Right lung (tissue), 5 donors: Measurements from ENCODE around the gene ZBTB8OS. TPM values are rescaled to one million over a fixed set of nuclear protein-coding genes. Genes with fewer than 3 reads are reported as not detected.
"Not testable (repeated sequence)": the region's sequence is repeated elsewhere in the genome, so short reads cannot be mapped to it uniquely, and the experiment has no call there.

Source experiments
- DNase-seq, 2 donors: peaks; one replicate each; pipeline ENCODE4 v3.0.0-alpha.2; 2013
- polyA plus RNA-seq, 5 donors: library from polyadenylated mRNA; unstranded; fragments of 120-200 nt; gene quantifications; one replicate each; pipeline versions ENCODE4 v1.2.1 to v1.2.3, GENCODE V29; 2013; ENCODE audit warnings: inconsistent platforms in 1 of 5, low replicate concordance in 1 of 5; ENCODE audit not compliant: insufficient read length in 5 of 5, insufficient read depth in 1 of 5

Gene ZBTB8OS
- polyA plus RNA-seq, 5 donors, result 34.2 to 46.4 (median 37.9) TPM

- DNase-seq, result no peak
Measured at GRCh38 chr1:32651461-32652073, 1.2 kb upstream of the ZBTB8OS start.

GRCh38 chr1:32650752-32651460, 556 bp upstream of the ZBTB8OS start, which contains the start of gene RBBP4:
Gene RBBP4 (plus strand): TSS chr1:32651208. CDS start chr1:32651307, 99 bp downstream.
- peak; percentile 98 to 99 for DNase-seq

GRCh38 chr1:32647308-32648134, 2.8 kb downstream of the ZBTB8OS start:
- no peak for DNase-seq

GRCh38 chr1:32644426-32644825, 5.9 kb downstream of the ZBTB8OS start:
- DNase-seq, result no peak

GRCh38 chr1:32642292-32642827, 8.0 kb downstream of the ZBTB8OS start:
- not testable (repeated sequence) for DNase-seq

GRCh38 chr1:32639489-32640075, 10.8 kb downstream of the ZBTB8OS start:
- no peak for DNase-seq

GRCh38 chr1:32636914-32637645, 13.3 kb downstream of the ZBTB8OS start:
- no peak for DNase-seq

- DNase-seq, result no peak
Measured at GRCh38 chr1:32635508-32636277, 14.7 kb downstream of the ZBTB8OS start.

- no peak for DNase-seq
Measured at GRCh38 chr1:32632829-32633228, 17.5 kb downstream of the ZBTB8OS start.

- DNase-seq, result not testable (repeated sequence)
Measured at GRCh38 chr1:32630173-32630572, 20.2 kb downstream of the ZBTB8OS start.

GRCh38 chr1:32627596-32628162, 22.7 kb downstream of the ZBTB8OS start:
- no peak for DNase-seq

- no peak for DNase-seq
Measured at GRCh38 chr1:32626176-32626575, 24.2 kb downstream of the ZBTB8OS start.

GRCh38 chr1:32623775-32624174, 26.6 kb downstream of the ZBTB8OS start:
- DNase-seq, result no peak

- no peak for DNase-seq
Measured at GRCh38 chr1:32622806-32623681, 27.3 kb downstream of the ZBTB8OS start.

- DNase-seq, result no peak
Measured at GRCh38 chr1:32622205-32622604, 28.1 kb downstream of the ZBTB8OS start.

- DNase-seq, result peak in 1 of 2 donors; percentile 12
Measured at GRCh38 chr1:32619701-32620485, 30.5 kb downstream of the ZBTB8OS start.

GRCh38 chr1:32618673-32619221, 31.6 kb downstream of the ZBTB8OS start:
- no peak for DNase-seq

- no peak for DNase-seq
Measured at GRCh38 chr1:32613472-32613871, 36.9 kb downstream of the ZBTB8OS start.
